GM12878 (cell line): ENCODE data around the gene CLIP1. TPM values are rescaled to one million over a fixed set of nuclear protein-coding genes. Genes with fewer than 3 reads are reported as not detected.
"Not testable (repeated sequence)": the region's sequence is repeated elsewhere in the genome, so short reads cannot be mapped to it uniquely, and the experiment has no call there.

Experiments used
- ATAC-seq: fragments of 200-7000 bp; cut with Tn5 transposase; 3 replicates; pipeline ENCODE4 v1.9.1; 2020; ENCODE audit warnings: mild to moderate bottlenecking, moderate library complexity
- BruUV-seq: library from RNA; stranded (reverse); fragments of 400-500 nt; replicated peaks from 2 replicates; lab custom pipeline; 2021; lab: Mats Ljungman, UMichigan
- CTCF ChIA-PET: fragments of 300-600 bp; sonication (Branson Sonifier 250); formaldehyde crosslinking; extraction: SDS; loops from one replicate; lab custom pipeline; 2021; ENCODE audit warnings: inconsistent platforms; lab: Yijun Ruan, JAX
- POLR2A ChIA-PET: fragments of 350-600 bp; formaldehyde crosslinking; extraction: SDS; loops from one replicate; lab custom pipeline; 2021; ENCODE audit warnings: inconsistent platforms; lab: Charles Lee
- RAD21 ChIA-PET: fragments of 300-600 bp; sonication (Branson Sonifier 250); formaldehyde crosslinking; loops from one replicate; lab custom pipeline; 2023; ENCODE audit warnings: antibody characterized with exemption; ENCODE audit not compliant: unreplicated experiment; lab: Charles Lee
- SMC1A ChIA-PET: fragments of 300-600 bp; sonication (Branson Sonifier 250); formaldehyde crosslinking; loops from one replicate; lab custom pipeline; 2023; ENCODE audit not compliant: unreplicated experiment, uncharacterized antibody; lab: Charles Lee
- DNase-seq: peaks from one replicate; pipeline ENCODE4 v3.0.0-alpha.2; 2011; ENCODE audit warnings: low read depth, low spot score
- FAIRE-seq: peaks from 3 replicates; lab custom pipeline; 2011; peaks lifted over from hg19 to GRCh38; lab: Jason Lieb, UNC
- H2AFZ ChIP-seq: 2 replicates; pipeline ENCODE4 v1.6.0; 2011; ENCODE audit warnings: low read depth, low read length, control low read depth; ENCODE audit not compliant: control insufficient read depth
- H3K27ac ChIP-seq: 2 replicates; pipeline ENCODE4 v1.5.1; 2011; ENCODE audit warnings: control low read depth; ENCODE audit not compliant: control insufficient read depth, insufficient read depth
- H3K27me3 ChIP-seq, 2 experiments: replicated peaks in 1 of 2; 2 replicates each; pipeline versions ENCODE4 v1.6.0 to v1.6.1; 2011; ENCODE audit warnings: low read length in 1 of 2; ENCODE audit not compliant: control insufficient read depth in 2 of 2, insufficient read depth in 2 of 2
- H3K36me3 ChIP-seq, 2 experiments: 2 replicates each; pipeline ENCODE4 v1.5.1; 2011; ENCODE audit warnings: low read length in 1 of 2; ENCODE audit not compliant: control insufficient read depth in 2 of 2, insufficient read depth in 2 of 2
- H3K4me1 ChIP-seq: 2 replicates; pipeline ENCODE4 v1.6.1; 2011; ENCODE audit warnings: mild to moderate bottlenecking, low read length, moderate library complexity, mixed read lengths; ENCODE audit not compliant: control insufficient read depth, insufficient read depth
- H3K4me2 ChIP-seq: 2 replicates; pipeline ENCODE4 v1.6.0; 2011; ENCODE audit warnings: control low read depth; ENCODE audit not compliant: control insufficient read depth, insufficient read depth
- H3K4me3 ChIP-seq: fragments of 200-600 bp; sonication (generic); 2 replicates; pipeline ENCODE4 v1.5.1; 2016
- H3K79me2 ChIP-seq: 2 replicates; pipeline ENCODE4 v1.6.0; 2011; ENCODE audit warnings: low read length; ENCODE audit not compliant: control insufficient read depth, insufficient read depth
- H3K9ac ChIP-seq: 2 replicates; pipeline ENCODE4 v1.8.0; 2011; ENCODE audit warnings: low read length, control low read depth, mixed read lengths; ENCODE audit not compliant: control insufficient read depth, insufficient read depth
- H3K9me3 ChIP-seq: replicated peaks from 3 replicates; pipeline ENCODE4 v1.5.1; 2011; ENCODE audit warnings: mild to moderate bottlenecking, low read length; ENCODE audit not compliant: control insufficient read depth, insufficient read depth
- H4K20me1 ChIP-seq: 2 replicates; pipeline ENCODE4 v1.6.0; 2011; ENCODE audit not compliant: control insufficient read depth, insufficient read depth
- BACH1 ChIP-seq: fragments of 450-650 bp; IDR thresholded peaks from 2 replicates; pipeline ENCODE4 v1.6.1; 2017; ENCODE audit warnings: mild to moderate bottlenecking, borderline replicate concordance
- GATAD2B ChIP-seq: fragments of 450-650 bp; conservative IDR thresholded peaks from 2 replicates; pipeline ENCODE4 v1.6.1; 2017; ENCODE audit warnings: low read depth, mild to moderate bottlenecking, moderate library complexity
- MTA2 ChIP-seq: fragments of 450-650 bp; IDR thresholded peaks from 2 replicates; pipeline ENCODE4 v1.6.1; 2016; ENCODE audit warnings: low read depth, mild to moderate bottlenecking, moderate library complexity
- PBX3 ChIP-seq: IDR thresholded peaks from 2 replicates; pipeline ENCODE4 v1.6.1; 2011; ENCODE audit warnings: mild to moderate bottlenecking, low read depth, low read length, moderate library complexity; ENCODE audit not compliant: insufficient replicate concordance
- SKIL ChIP-seq: fragments of 450-650 bp; IDR thresholded peaks from 2 replicates; pipeline ENCODE4 v1.6.1; 2017; ENCODE audit warnings: mild to moderate bottlenecking, low read depth, inconsistent platforms; ENCODE audit not compliant: poor library complexity, severe bottlenecking
- SMAD1 ChIP-seq: fragments of 450-650 bp; IDR thresholded peaks from 2 replicates; pipeline ENCODE4 v1.6.1; 2018; ENCODE audit warnings: mild to moderate bottlenecking, low read depth; ENCODE audit not compliant: partially characterized antibody
- SREBF2 ChIP-seq: IDR thresholded peaks from 2 replicates; pipeline ENCODE4 v1.6.1; 2012; ENCODE audit warnings: mild to moderate bottlenecking, low read length
- TCF3 ChIP-seq: IDR thresholded peaks from 2 replicates; pipeline ENCODE4 v1.6.1; 2012; ENCODE audit warnings: low read depth, mild to moderate bottlenecking, low read length, borderline replicate concordance; ENCODE audit not compliant: insufficient read depth
- ZNF207 ChIP-seq: fragments of 450-650 bp; IDR thresholded peaks from 2 replicates; pipeline ENCODE4 v1.6.1; 2014; ENCODE audit warnings: antibody characterized with exemption, mild to moderate bottlenecking, borderline replicate concordance
- WGBS: methylation state at CpG from one replicate; pipeline ENCODE4 v1.1.6; 2016; ENCODE audit warnings: low lambda C conversion rate; ENCODE audit not compliant: insufficient replicate concordance, insufficient coverage; ENCODE audit errors: missing lambda C conversion rate; 5-methylcytosine and 5-hydroxymethylcytosine counted together
- in situ Hi-C: fragments of 300-500 bp; cut with MboI; formaldehyde crosslinking; loops from 9 replicates; pipeline ENCODE4 v1.14.3; 2018; ENCODE audit warnings: mixed read lengths
- intact Hi-C: fragments of 100-400 bp; cut with micrococcal nuclease; formaldehyde crosslinking; loops from one replicate; pipeline ENCODE4 v1.14.2; 2022; ENCODE audit not compliant: unreplicated experiment
- polyA plus RNA-seq, 11 experiments: library from polyadenylated mRNA; depleted of rRNA in 4 of 11; unstranded in 6 of 11; stranded (reverse) in 5 of 11; fragments of >200 nt; fragmentation: Nextera tagmentation in 4 of 11; fragmentation: Illumina TruSeq in 1 of 11; extraction: Ambion mirVana in 4 of 11; extraction: Trizol in 1 of 11; gene quantifications; 1 replicate in 1 of 11; 2 replicates in 10 of 11; pipeline versions ENCODE4 v1.2.1 to v1.2.3, GENCODE V29; 2011 to 2016; ENCODE audit warnings: inconsistent platforms in 2 of 11, missing spikeins in 2 of 11, low read depth in 1 of 11
- total RNA-seq, 4 experiments: library from RNA; depleted of rRNA in 3 of 4; stranded (reverse); fragments of >200 nt in 3 of 4; fragmentation: Illumina TruSeq in 1 of 4; extraction: Trizol in 1 of 4; gene quantifications; 2 replicates each; pipeline versions ENCODE4 v1.2.1 to v1.2.3, GENCODE V29; 2013 to 2021
- TF ChIP-seq, protein P1 (sequence below): fragments of 450-650 bp; IDR thresholded peaks from 2 replicates; pipeline ENCODE4 v1.6.1; 2017; ENCODE audit warnings: antibody characterized with exemption, mild to moderate bottlenecking, moderate library complexity

CLIP1 gene
- total and polyA plus RNA-seq, 10 of the 15 experiments (the other 5 are each of a cell fraction or from before 2014, with no cell fraction given): 6.0 to 45.4 (median 25.2) TPM

DNA sequence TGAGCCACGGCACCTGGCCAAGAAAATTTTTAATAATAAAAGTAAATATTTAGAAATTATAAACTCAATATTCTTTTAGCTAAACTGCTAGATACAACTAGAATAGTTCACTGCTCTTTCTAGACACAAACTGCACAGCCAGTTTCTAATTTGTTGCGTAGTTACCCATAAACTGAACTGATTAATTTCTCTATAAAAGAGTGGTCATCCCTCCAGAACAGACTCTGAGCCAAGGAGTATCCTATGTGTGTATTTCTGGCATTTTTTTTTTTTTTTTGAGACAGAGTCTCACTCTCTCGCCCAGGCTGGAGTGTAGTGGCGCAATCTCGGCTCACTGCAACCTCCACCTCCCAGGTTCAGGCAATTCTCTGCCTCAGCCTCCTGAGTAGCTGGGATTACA is 45.7 kb downstream of the CLIP1 start:
- H4K20me1 ChIP-seq, DNase-seq, H3K27ac ChIP-seq, H3K4me3 ChIP-seq, CTCF ChIA-PET, H3K79me2 ChIP-seq, H3K9ac ChIP-seq, H3K9me3 ChIP-seq, intact Hi-C loops, H3K27me3 ChIP-seq, in situ Hi-C loops, H3K4me2 ChIP-seq, H2AFZ ChIP-seq, ATAC-seq, BruUV-seq, H3K4me1 ChIP-seq, RAD21 ChIA-PET, FAIRE-seq, POLR2A ChIA-PET: not testable (repeated sequence)
- SMC1A ChIA-PET: interaction anchor here (0.6 kb wide), 1 partner anchor 351 kb away, joined by 3 read pairs; no protein-coding TSS in a partner anchor
- 95% methylated on average over 5 of the region's 5 CpGs for WGBS
- peaks cover 0 to 14% of the 10 kb centered on the region in 2 experiments; a peak in 3 of 4 replicates for H3K36me3 ChIP-seq

GRCh38 chr12:122374707-122375106 is 47.8 kb downstream of the CLIP1 start:
- no peak for DNase-seq
- no peaks in the 10 kb centered on the region for H3K9me3 ChIP-seq
- 73% methylated on average over 5 of the region's 5 CpGs for WGBS
- no peaks in the 10 kb centered on the region for H3K27me3 ChIP-seq
- SMC1A ChIA-PET: interaction anchor here (1.1 to 1.9 kb wide), 2 partner anchors 25 to 97 kb away, joined by 3 to 4 read pairs; no protein-coding TSS in a partner anchor
- peaks cover 3 to 17% of the 10 kb centered on the region in 2 experiments for H3K36me3 ChIP-seq
- POLR2A ChIA-PET: interaction anchor here (0.5 kb wide), 1 partner anchor 9 kb away, joined by 5 read pairs; no protein-coding TSS in a partner anchor
- RAD21 ChIA-PET: interaction anchor here (0.7 kb wide), 1 partner anchor 83 kb away, joined by 3 read pairs; no protein-coding TSS in a partner anchor
- no peaks in the 10 kb centered on the region for H3K79me2 ChIP-seq
- H2AFZ ChIP-seq: no peak overlapping the region
- H3K4me2 ChIP-seq: no peak overlapping the region
- intact Hi-C loops (no loop called here), in situ Hi-C loops (no loop called here)
- no TSS peak for BruUV-seq
- no peak for ATAC-seq
- TF ChIP-seq SREBF2 (no peak), TCF3 (no peak), SMAD1 (no peak), ZNF207 (no peak), GATAD2B (no peak), MTA2 (no peak), SKIL (no peak), BACH1 (no peak), PBX3 (no peak)
- TF ChIP-seq, protein P1, sequence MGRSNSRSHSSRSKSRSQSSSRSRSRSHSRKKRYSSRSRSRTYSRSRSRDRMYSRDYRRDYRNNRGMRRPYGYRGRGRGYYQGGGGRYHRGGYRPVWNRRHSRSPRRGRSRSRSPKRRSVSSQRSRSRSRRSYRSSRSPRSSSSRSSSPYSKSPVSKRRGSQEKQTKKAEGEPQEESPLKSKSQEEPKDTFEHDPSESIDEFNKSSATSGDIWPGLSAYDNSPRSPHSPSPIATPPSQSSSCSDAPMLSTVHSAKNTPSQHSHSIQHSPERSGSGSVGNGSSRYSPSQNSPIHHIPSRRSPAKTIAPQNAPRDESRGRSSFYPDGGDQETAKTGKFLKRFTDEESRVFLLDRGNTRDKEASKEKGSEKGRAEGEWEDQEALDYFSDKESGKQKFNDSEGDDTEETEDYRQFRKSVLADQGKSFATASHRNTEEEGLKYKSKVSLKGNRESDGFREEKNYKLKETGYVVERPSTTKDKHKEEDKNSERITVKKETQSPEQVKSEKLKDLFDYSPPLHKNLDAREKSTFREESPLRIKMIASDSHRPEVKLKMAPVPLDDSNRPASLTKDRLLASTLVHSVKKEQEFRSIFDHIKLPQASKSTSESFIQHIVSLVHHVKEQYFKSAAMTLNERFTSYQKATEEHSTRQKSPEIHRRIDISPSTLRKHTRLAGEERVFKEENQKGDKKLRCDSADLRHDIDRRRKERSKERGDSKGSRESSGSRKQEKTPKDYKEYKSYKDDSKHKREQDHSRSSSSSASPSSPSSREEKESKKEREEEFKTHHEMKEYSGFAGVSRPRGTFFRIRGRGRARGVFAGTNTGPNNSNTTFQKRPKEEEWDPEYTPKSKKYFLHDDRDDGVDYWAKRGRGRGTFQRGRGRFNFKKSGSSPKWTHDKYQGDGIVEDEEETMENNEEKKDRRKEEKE: no peak
- no peak overlapping the region for H3K4me3 ChIP-seq
- no peaks in the 10 kb centered on the region for H4K20me1 ChIP-seq
- no peak overlapping the region for H3K27ac ChIP-seq
- CTCF ChIA-PET: interaction anchor here (0.5 to 1.9 kb wide), 3 partner anchors 20 to 308 kb away, joined by 3 to 5 read pairs (median 3); no protein-coding TSS in a partner anchor
- no peak overlapping the region for H3K9ac ChIP-seq
- peak; percentile 13 for FAIRE-seq
- no peaks in the 10 kb centered on the region for H3K4me1 ChIP-seq
